DMS 273 treated with DMSO at 0.1 percent for 48 hours (cell line): ENCODE results near the gene COLQ.
"Not testable (repeated sequence)": the region's sequence is repeated elsewhere in the genome, so short reads cannot be mapped to it uniquely, and the experiment has no call there.

Experiments used
- DNase-seq: peaks from one replicate; lab custom pipeline; 2025; lab: John Stamatoyannopoulos, UW

The COLQ gene

GRCh38 chr3:15490158-15490557 lies 31.3 kb downstream of the COLQ start:
- DNase-seq = no peak

- no peak for DNase-seq
Measured at GRCh38 chr3:15488002-15488401, 33.5 kb downstream of the COLQ start.

- no peak for DNase-seq
Measured at GRCh38 chr3:15486979-15487378, 34.5 kb downstream of the COLQ start.

GRCh38 chr3:15486020-15486419 lies 35.5 kb downstream of the COLQ start:
- no peak for DNase-seq

GRCh38 chr3:15484551-15484950 lies 37.0 kb downstream of the COLQ start:
- DNase-seq = not testable (repeated sequence)

- DNase-seq = no peak
Measured at GRCh38 chr3:15479400-15480224, 41.9 kb downstream of the COLQ start.

- no peak for DNase-seq
Measured at GRCh38 chr3:15478640-15478979, 42.9 kb downstream of the COLQ start.

- DNase-seq = peak; percentile 18
Measured at GRCh38 chr3:15477951-15478639, 43.4 kb downstream of the COLQ start.

GRCh38 chr3:15476378-15476777 lies 45.1 kb downstream of the COLQ start:
- DNase-seq = peak; percentile 79

GRCh38 chr3:15475161-15475560 lies 46.3 kb downstream of the COLQ start:
- no peak for DNase-seq

GRCh38 chr3:15471861-15472260 lies 49.6 kb downstream of the COLQ start:
- no peak for DNase-seq

- no peak for DNase-seq
Measured at GRCh38 chr3:15470849-15471248, 50.7 kb downstream of the COLQ start.

GRCh38 chr3:15470261-15470660 lies 51.2 kb downstream of the COLQ start:
- DNase-seq = no peak

GRCh38 chr3:15467227-15468181 lies 54.0 kb downstream of the COLQ start:
- peak; percentile 4 for DNase-seq

- DNase-seq = no peak
Measured at GRCh38 chr3:15465876-15466585, 55.5 kb downstream of the COLQ start.

- DNase-seq = no peak
Measured at GRCh38 chr3:15462451-15462850, 59.1 kb downstream of the COLQ start.

- DNase-seq = peak; percentile 72
Measured at GRCh38 chr3:15460891-15461531, 60.5 kb downstream of the COLQ start.

GRCh38 chr3:15458212-15458780 lies 63.2 kb downstream of the COLQ start:
- DNase-seq = no peak

- DNase-seq = not testable (repeated sequence)
Measured at GRCh38 chr3:15456915-15457314, 64.6 kb downstream of the COLQ start.

- DNase-seq = no peak
Measured at GRCh38 chr3:15456321-15456720, 65.2 kb downstream of the COLQ start.

- DNase-seq = no peak
Measured at GRCh38 chr3:15455756-15456155, 65.8 kb downstream of the COLQ start.
